GM23338 (cell line): ENCODE measurements around the gene CPE. TPM values are rescaled to one million over a fixed set of nuclear protein-coding genes. Genes with fewer than 3 reads are reported as not detected.

Experiments
- ATAC-seq: fragments of 200-7000 bp; cut with Tn5 transposase; 3 replicates; pipeline ENCODE4 v1.9.1; 2020
- DNase-seq: peaks from one replicate; pipeline ENCODE4 v3.0.0-alpha.2; 2015; ENCODE audit warnings: low spot score
- H2AFZ ChIP-seq: fragments of 200-600 bp; sonication (generic); 2 replicates; pipeline ENCODE4 v1.8.0; 2016; ENCODE audit warnings: antibody characterized with exemption, mild to moderate bottlenecking, moderate library complexity
- H3F3A ChIP-seq: fragments of 200-600 bp; sonication (generic); replicated peaks from 2 replicates; pipeline ENCODE4 v1.8.0; 2017; ENCODE audit warnings: antibody characterized with exemption, mixed run types, low read depth
- H3K27ac ChIP-seq: fragments of 200-600 bp; sonication (generic); 2 replicates; pipeline ENCODE4 v1.6.1; 2016; ENCODE audit warnings: low read depth
- H3K27me3 ChIP-seq: fragments of 200-600 bp; sonication (generic); 2 replicates; pipeline ENCODE4 v1.8.0; 2016; ENCODE audit warnings: mild to moderate bottlenecking, mixed run types, moderate library complexity; ENCODE audit not compliant: insufficient read depth
- H3K36me3 ChIP-seq: fragments of 200-600 bp; sonication (generic); 2 replicates; pipeline ENCODE4 v1.8.0; 2016; ENCODE audit warnings: mild to moderate bottlenecking; ENCODE audit not compliant: insufficient read depth
- H3K4me1 ChIP-seq: fragments of 200-600 bp; sonication (generic); 2 replicates; pipeline ENCODE4 v1.8.0; 2016; ENCODE audit warnings: mild to moderate bottlenecking, moderate library complexity; ENCODE audit not compliant: insufficient read depth
- H3K4me2 ChIP-seq: fragments of 200-600 bp; sonication (generic); 2 replicates; pipeline ENCODE4 v1.7.1; 2017; ENCODE audit warnings: mixed run types
- H3K4me3 ChIP-seq: fragments of 200-600 bp; sonication (generic); 2 replicates; pipeline ENCODE4 v1.6.1; 2016; ENCODE audit warnings: mixed run types
- H3K79me2 ChIP-seq: fragments of 200-600 bp; sonication (generic); replicated peaks from 2 replicates; pipeline ENCODE4 v1.8.0; 2017; ENCODE audit warnings: mild to moderate bottlenecking; ENCODE audit not compliant: insufficient read depth
- H3K9me2 ChIP-seq: fragments of 200-600 bp; sonication (generic); 2 replicates; pipeline ENCODE4 v1.8.0; 2017; ENCODE audit not compliant: insufficient read depth
- H4K20me1 ChIP-seq: fragments of 200-600 bp; sonication (generic); replicated peaks from 2 replicates; pipeline ENCODE4 v1.8.0; 2017; ENCODE audit warnings: mild to moderate bottlenecking; ENCODE audit not compliant: insufficient read depth
- H3K27ac Mint-ChIP-seq: 2 replicates; pipeline ENCODE4 v1.8.0; 2020; ENCODE audit warnings: inconsistent platforms, mild to moderate bottlenecking, moderate library complexity, mixed read lengths
- H3K27me3 Mint-ChIP-seq: 3 replicates; pipeline ENCODE4 v1.8.0; 2022; ENCODE audit warnings: low read depth, mild to moderate bottlenecking, moderate library complexity, mixed read lengths, inconsistent platforms; ENCODE audit not compliant: insufficient read depth, poor library complexity
- H3K36me3 Mint-ChIP-seq: 3 replicates; pipeline ENCODE4 v1.8.0; 2021; ENCODE audit warnings: low read depth, mild to moderate bottlenecking, inconsistent platforms, moderate library complexity, mixed read lengths
- H3K4me1 Mint-ChIP-seq: 3 replicates; pipeline ENCODE4 v1.8.0; 2020; ENCODE audit warnings: mild to moderate bottlenecking, inconsistent platforms, mixed read lengths
- H3K4me3 Mint-ChIP-seq: 3 replicates; pipeline ENCODE4 v1.8.0; 2021; ENCODE audit warnings: moderate library complexity, mild to moderate bottlenecking, inconsistent platforms, mixed read lengths
- H3K9me3 Mint-ChIP-seq: 3 replicates; pipeline ENCODE4 v1.8.0; 2020; ENCODE audit warnings: moderate library complexity, mild to moderate bottlenecking, inconsistent platforms, mixed read lengths
- CREB1 ChIP-seq: fragments of 250-450 bp; sonication (Bioruptor Pico); IDR thresholded peaks from 2 replicates; pipeline ENCODE4 v1.5.0; 2020; ENCODE audit warnings: low read depth, mild to moderate bottlenecking, moderate library complexity
- CTCF ChIP-seq, 2 experiments: fragments of 200-600 bp in 1 of 2; sonication (generic) in 1 of 2; conservative IDR thresholded peaks; 2 replicates each; pipeline versions ENCODE4 v1.5.1 to v1.6.1; 2016 to 2017; ENCODE audit warnings: antibody characterized with exemption in 2 of 2, low read depth in 2 of 2, mild to moderate bottlenecking in 2 of 2, moderate library complexity in 1 of 2
- ETS1 ChIP-seq: IDR thresholded peaks from 2 replicates; pipeline ENCODE4 v1.6.1; 2016; ENCODE audit warnings: antibody characterized with exemption
- EZH2 ChIP-seq: fragments of 200-600 bp; sonication (generic); IDR thresholded peaks from one replicate; pipeline ENCODE4 v1.8.0; 2017; ENCODE audit warnings: antibody characterized with exemption, mild to moderate bottlenecking, low read depth; ENCODE audit not compliant: unreplicated experiment
- EZH2phosphoT487 ChIP-seq: fragments of 200-600 bp; sonication (generic); IDR thresholded peaks from one replicate; pipeline ENCODE4 v1.8.1; 2018; ENCODE audit warnings: antibody characterized with exemption; ENCODE audit not compliant: unreplicated experiment
- JUNB ChIP-seq: IDR thresholded peaks from one replicate; pipeline ENCODE4 v1.6.1; 2016; ENCODE audit warnings: antibody characterized with exemption; ENCODE audit not compliant: unreplicated experiment
- NANOG ChIP-seq: IDR thresholded peaks from 2 replicates; pipeline ENCODE4 v1.6.1; 2016; ENCODE audit warnings: antibody characterized with exemption, borderline replicate concordance
- POLR2AphosphoS5 ChIP-seq: IDR thresholded peaks from 2 replicates; pipeline ENCODE4 v1.6.1; 2016; ENCODE audit warnings: antibody characterized with exemption, low read depth
- REST ChIP-seq: IDR thresholded peaks from one replicate; pipeline ENCODE4 v1.6.1; 2018; ENCODE audit warnings: antibody characterized with exemption; ENCODE audit not compliant: unreplicated experiment
- STAT1 ChIP-seq: IDR thresholded peaks from one replicate; pipeline ENCODE4 v1.6.1; 2016; ENCODE audit warnings: antibody characterized with exemption; ENCODE audit not compliant: unreplicated experiment
- ZNF114 ChIP-seq: fragments of 250-450 bp; sonication (Bioruptor Pico); IDR thresholded peaks from 2 replicates; pipeline ENCODE4 v1.5.0; 2020; ENCODE audit warnings: mild to moderate bottlenecking, moderate library complexity
- ZNF331 ChIP-seq: fragments of 250-450 bp; sonication (Bioruptor Pico); IDR thresholded peaks from 2 replicates; pipeline ENCODE4 v1.5.0; 2020; ENCODE audit warnings: low read depth, mild to moderate bottlenecking, moderate library complexity
- ZNF462 ChIP-seq: fragments of 250-450 bp; sonication (Bioruptor Pico); IDR thresholded peaks from 2 replicates; pipeline ENCODE4 v1.5.0; 2020; ENCODE audit warnings: mild to moderate bottlenecking, moderate library complexity
- polyA plus RNA-seq: library from polyadenylated mRNA; unstranded; fragments of >200 nt; fragmentation: Nextera tagmentation; extraction: Ambion mirVana; gene quantifications from 2 replicates; pipeline ENCODE4 v1.2.1, GENCODE V29; 2016
- total RNA-seq: library from RNA; depleted of rRNA; stranded (reverse); fragments of >200 nt; shearing (Covaris generic); gene quantifications from 2 replicates; pipeline ENCODE4 v1.2.3, GENCODE V29; 2014

The CPE gene
- total and polyA plus RNA-seq, 2 experiments from 2014 or later, result 10.3 to 16.5 TPM

GRCh38 chr4:165475706-165476070 lies 96.9 kb downstream of the CPE start:
- H3K27me3 ChIP-seq, result no peaks in the 10 kb centered on the region
- no peak overlapping the region for H3K27ac Mint-ChIP-seq
- no peaks in the 10 kb centered on the region; the same call in 1 of the 2 replicates for H3K9me2 ChIP-seq
- ATAC-seq (no peak), DNase-seq (no peak)
- H3K36me3 ChIP-seq, result peaks cover 21% of the 10 kb centered on the region; the same call in 1 of the 2 replicates
- no peak overlapping the region for H3K4me3 ChIP-seq
- no peaks in the 10 kb centered on the region for H4K20me1 ChIP-seq
- H2AFZ ChIP-seq, result no peak overlapping the region
- no peak overlapping the region for H3K4me3 Mint-ChIP-seq
- H3K27me3 Mint-ChIP-seq, result peaks cover 5% of the 10 kb centered on the region
- no peaks in the 10 kb centered on the region for H3K79me2 ChIP-seq
- no peaks in the 10 kb centered on the region for H3K4me1 Mint-ChIP-seq
- H3K4me2 ChIP-seq, result no peak overlapping the region
- no peaks in the 10 kb centered on the region for H3K4me1 ChIP-seq
- no peaks in the 10 kb centered on the region for H3F3A ChIP-seq
- TF ChIP-seq ZNF462 (CRISPR knock-in tag) (no peak), ZNF331 (CRISPR knock-in tag) (no peak), ETS1 (no peak), CTCF (conservative IDR thresholded peaks at IDR 0.05; ENCODE audit: low read depth in 2 of 2) (no peak), JUNB (no peak), STAT1 (no peak), ZNF114 (CRISPR knock-in tag) (no peak), NANOG (no peak), REST (no peak), POLR2AphosphoS5 (no peak), EZH2phosphoT487 (no peak), CREB1 (CRISPR knock-in tag) (no peak), EZH2 (no peak)
- peaks cover 7% of the 10 kb centered on the region for H3K9me3 Mint-ChIP-seq
- H3K36me3 Mint-ChIP-seq, result peaks cover 52% of the 10 kb centered on the region
- H3K27ac ChIP-seq, result no peak overlapping the region
